Coronary artery (tissue), 2 donors: Measurements from ENCODE around the gene EPGN.

Source experiments
- DNase-seq: peaks from one replicate; pipeline ENCODE4 v3.0.0-alpha.2; 2017; ENCODE audit warnings: low spot score
- H3K27ac ChIP-seq, 2 donors: fragments of 200-600 bp; sonication (generic); one replicate each; pipeline ENCODE4 v1.5.1; 2016 to 2019
- H3K4me3 ChIP-seq: fragments of 200-600 bp; sonication (generic); 2 replicates; pipeline ENCODE4 v1.5.1; 2016; ENCODE audit warnings: mild to moderate bottlenecking, moderate library complexity
- CTCF ChIP-seq: fragments of 200-600 bp; sonication (generic); IDR thresholded peaks from one replicate; pipeline ENCODE4 v1.5.1; 2019; ENCODE audit warnings: antibody characterized with exemption

Gene EPGN

GRCh38 chr4:74324262-74324661 lies 16.0 kb downstream of the EPGN start:
- Histone ChIP-seq H3K27ac (no peak overlapping the region), H3K4me3 (no peak overlapping the region)
- TF ChIP-seq CTCF, result no peak
- no peak for DNase-seq

- no peak for DNase-seq
- no peak for TF ChIP-seq CTCF
- H3K4me3 ChIP-seq, result no peak overlapping the region
- no peak overlapping the region for H3K27ac ChIP-seq
Observed at GRCh38 chr4:74325886-74326285, 17.6 kb downstream of the EPGN start.

GRCh38 chr4:74327762-74328161 lies 19.5 kb downstream of the EPGN start:
- H3K27ac ChIP-seq, result no peak overlapping the region
- TF ChIP-seq CTCF, result no peak

GRCh38 chr4:74328501-74328900 lies 20.2 kb downstream of the EPGN start:
- Histone ChIP-seq H3K4me3 (no peak overlapping the region), H3K27ac (no peak overlapping the region)
- no peak for DNase-seq
- TF ChIP-seq CTCF, result no peak

More at GRCh38 chr4:74327762-74328161, 19.5 kb downstream of the EPGN start:
- no peak for DNase-seq
- no peak overlapping the region for H3K4me3 ChIP-seq

GRCh38 chr4:74329307-74329706 lies 21.0 kb downstream of the EPGN start:
- no peak for DNase-seq
- no peak for TF ChIP-seq CTCF
- H3K4me3 ChIP-seq, result no peak overlapping the region
- no peak overlapping the region for H3K27ac ChIP-seq

GRCh38 chr4:74330295-74330750 lies 22.1 kb downstream of the EPGN start:
- TF ChIP-seq CTCF, result no peak
- Histone ChIP-seq H3K4me3 (no peak overlapping the region), H3K27ac (no peak overlapping the region)
- DNase-seq, result no peak

GRCh38 chr4:74331252-74331651 lies 23.0 kb downstream of the EPGN start:
- Histone ChIP-seq H3K27ac (no peak overlapping the region), H3K4me3 (no peak overlapping the region)
- TF ChIP-seq CTCF, result no peak
- DNase-seq, result no peak
